Caco-2 (cell line): ENCODE results near the gene TTC7B. TPM values are rescaled to one million over a fixed set of nuclear protein-coding genes. Genes with fewer than 3 reads are reported as not detected.

ENCODE experiments used
- BruUV-seq: library from RNA; stranded (reverse); fragments of 400-500 nt; replicated peaks from 2 replicates; lab custom pipeline; 2021; lab: Mats Ljungman, UMichigan
- CTCF ChIA-PET: fragments of 300-600 bp; sonication (Branson Sonifier 250); formaldehyde crosslinking; loops from one replicate; lab custom pipeline; 2022; ENCODE audit warnings: antibody characterized with exemption; lab: Charles Lee
- POLR2A ChIA-PET: fragments of 300-600 bp; sonication (Branson Sonifier 250); formaldehyde crosslinking; loops from one replicate; lab custom pipeline; 2022; ENCODE audit warnings: antibody characterized with exemption; lab: Charles Lee
- DNase-seq, 2 experiments: peaks; one replicate each; pipeline versions ENCODE4 v3.0.0 to v3.0.0-alpha.2; 2020 to 2022
- H3K27me3 ChIP-seq: replicated peaks from 2 replicates; pipeline ENCODE4 v1.6.0; 2011; ENCODE audit warnings: low read length; ENCODE audit not compliant: control insufficient read depth, insufficient read depth
- H3K36me3 ChIP-seq: 2 replicates; pipeline ENCODE4 v1.5.1; 2011; ENCODE audit warnings: low read length; ENCODE audit not compliant: control insufficient read depth, insufficient read depth
- H3K4me1 ChIP-seq: fragments of 250-450 bp; sonication (Bioruptor Pico); 2 replicates; pipeline ENCODE4 v1.5.1; 2020; ENCODE audit warnings: mild to moderate bottlenecking
- H3K4me3 ChIP-seq: 2 replicates; pipeline ENCODE4 v1.5.1; 2011; ENCODE audit warnings: low read depth, mild to moderate bottlenecking, control low read depth, low read length
- H3K9me3 ChIP-seq: fragments of 250-450 bp; sonication (Bioruptor Pico); 2 replicates; pipeline ENCODE4 v1.5.1; 2020; ENCODE audit warnings: mild to moderate bottlenecking, moderate library complexity
- H3K27ac Mint-ChIP-seq: one replicate; pipeline ENCODE4 v1.8.0; 2022; ENCODE audit warnings: mixed read lengths; ENCODE audit not compliant: unreplicated experiment
- H3K27me3 Mint-ChIP-seq: one replicate; pipeline ENCODE4 v1.8.0; 2022; ENCODE audit warnings: mixed read lengths; ENCODE audit not compliant: insufficient read depth, unreplicated experiment
- H3K36me3 Mint-ChIP-seq: one replicate; pipeline ENCODE4 v1.8.0; 2022; ENCODE audit warnings: mild to moderate bottlenecking, mixed read lengths; ENCODE audit not compliant: insufficient read depth, unreplicated experiment
- H3K4me1 Mint-ChIP-seq: one replicate; pipeline ENCODE4 v1.8.0; 2022; ENCODE audit warnings: low read depth, mixed read lengths; ENCODE audit not compliant: unreplicated experiment
- H3K4me3 Mint-ChIP-seq: one replicate; pipeline ENCODE4 v1.8.0; 2022; ENCODE audit warnings: mild to moderate bottlenecking, moderate library complexity, mixed read lengths; ENCODE audit not compliant: unreplicated experiment
- H3K9me3 Mint-ChIP-seq: one replicate; pipeline ENCODE4 v1.8.0; 2022; ENCODE audit warnings: mixed read lengths; ENCODE audit not compliant: unreplicated experiment
- intact Hi-C: fragments of 100-400 bp; cut with micrococcal nuclease; formaldehyde crosslinking; loops from one replicate; pipeline ENCODE4 v1.10.0; 2022; ENCODE audit not compliant: unreplicated experiment
- total RNA-seq: library from RNA; stranded (reverse); gene quantifications from 2 replicates; pipeline ENCODE4 v1.2.3, GENCODE V29; 2022
- TF ChIP-seq, protein P1 (sequence below), 2 experiments: fragments of 200-600 bp in 1 of 2; IDR thresholded peaks; 1 replicate in 1 of 2; 2 replicates in 1 of 2; pipeline versions ENCODE4 v1.5.1 to v1.8.0; 2011 to 2022; ENCODE audit warnings: antibody characterized with exemption in 1 of 2, control low read depth in 1 of 2, inconsistent platforms in 1 of 2, low read depth in 1 of 2, low read length in 1 of 2, mild to moderate bottlenecking in 1 of 2, moderate library complexity in 1 of 2; ENCODE audit not compliant: insufficient read depth in 1 of 2, severe bottlenecking in 1 of 2, unreplicated experiment in 1 of 2

Gene TTC7B
- total RNA-seq, 1 experiment from 2014 or later = 28.5 TPM

GRCh38 chr14:90813442-90813841, 2.8 kb downstream of the TTC7B start:
- H3K9me3 ChIP-seq = no peaks in the 10 kb centered on the region
- TSS peak; percentile 29 for BruUV-seq
- intact Hi-C loops = no loop called here
- Mint-ChIP-seq H3K9me3 (no peaks in the 10 kb centered on the region), H3K4me1 (peaks cover 13% of the 10 kb centered on the region), H3K4me3 (no peak overlapping the region), H3K27me3 (no peaks in the 10 kb centered on the region), H3K27ac (no peak overlapping the region), H3K36me3 (no peaks in the 10 kb centered on the region)
- no peak overlapping the region for H3K4me3 ChIP-seq
- H3K27me3 ChIP-seq = no peaks in the 10 kb centered on the region
- TF ChIP-seq, protein P1, sequence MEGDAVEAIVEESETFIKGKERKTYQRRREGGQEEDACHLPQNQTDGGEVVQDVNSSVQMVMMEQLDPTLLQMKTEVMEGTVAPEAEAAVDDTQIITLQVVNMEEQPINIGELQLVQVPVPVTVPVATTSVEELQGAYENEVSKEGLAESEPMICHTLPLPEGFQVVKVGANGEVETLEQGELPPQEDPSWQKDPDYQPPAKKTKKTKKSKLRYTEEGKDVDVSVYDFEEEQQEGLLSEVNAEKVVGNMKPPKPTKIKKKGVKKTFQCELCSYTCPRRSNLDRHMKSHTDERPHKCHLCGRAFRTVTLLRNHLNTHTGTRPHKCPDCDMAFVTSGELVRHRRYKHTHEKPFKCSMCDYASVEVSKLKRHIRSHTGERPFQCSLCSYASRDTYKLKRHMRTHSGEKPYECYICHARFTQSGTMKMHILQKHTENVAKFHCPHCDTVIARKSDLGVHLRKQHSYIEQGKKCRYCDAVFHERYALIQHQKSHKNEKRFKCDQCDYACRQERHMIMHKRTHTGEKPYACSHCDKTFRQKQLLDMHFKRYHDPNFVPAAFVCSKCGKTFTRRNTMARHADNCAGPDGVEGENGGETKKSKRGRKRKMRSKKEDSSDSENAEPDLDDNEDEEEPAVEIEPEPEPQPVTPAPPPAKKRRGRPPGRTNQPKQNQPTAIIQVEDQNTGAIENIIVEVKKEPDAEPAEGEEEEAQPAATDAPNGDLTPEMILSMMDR (IDR thresholded peaks at IDR 0.05; ENCODE audit: insufficient read depth in 1 of 2, low read depth in 1 of 2, low read length in 1 of 2, severe bottlenecking in 1 of 2, unreplicated experiment in 1 of 2) = no peak
- DNase-seq = no peak
- no peaks in the 10 kb centered on the region for H3K36me3 ChIP-seq
- CTCF ChIA-PET = no interaction called here
- H3K4me1 ChIP-seq = peaks cover 6% of the 10 kb centered on the region; the same call in 1 of the 2 replicates
- POLR2A ChIA-PET = no interaction called here

GRCh38 chr14:90812109-90812508, 4.1 kb downstream of the TTC7B start:
- CTCF ChIA-PET = no interaction called here
- Histone ChIP-seq H3K4me1 (peaks cover 6% of the 10 kb centered on the region; the same call in 1 of the 2 replicates), H3K9me3 (no peaks in the 10 kb centered on the region), H3K36me3 (no peaks in the 10 kb centered on the region), H3K4me3 (no peak overlapping the region), H3K27me3 (no peaks in the 10 kb centered on the region)
- intact Hi-C loops = no loop called here
- DNase-seq = no peak
- no peaks in the 10 kb centered on the region for H3K9me3 Mint-ChIP-seq
- no peaks in the 10 kb centered on the region for H3K27me3 Mint-ChIP-seq
- H3K4me3 Mint-ChIP-seq = no peak overlapping the region
- H3K36me3 Mint-ChIP-seq = no peaks in the 10 kb centered on the region
- POLR2A ChIA-PET = no interaction called here
- TF ChIP-seq, protein P1 (IDR thresholded peaks at IDR 0.05; ENCODE audit: insufficient read depth in 1 of 2, low read depth in 1 of 2, low read length in 1 of 2, severe bottlenecking in 1 of 2, unreplicated experiment in 1 of 2) = no peak
- peaks cover 13% of the 10 kb centered on the region for H3K4me1 Mint-ChIP-seq
- no peak overlapping the region for H3K27ac Mint-ChIP-seq
- no TSS peak for BruUV-seq

- Mint-ChIP-seq H3K27me3 (no peaks in the 10 kb centered on the region), H3K4me1 (peaks cover 13% of the 10 kb centered on the region), H3K9me3 (no peaks in the 10 kb centered on the region), H3K4me3 (no peak overlapping the region), H3K36me3 (no peaks in the 10 kb centered on the region), H3K27ac (no peak overlapping the region)
- no TSS peak for BruUV-seq
- Histone ChIP-seq H3K4me1 (peaks cover 6% of the 10 kb centered on the region; the same call in 1 of the 2 replicates), H3K36me3 (no peaks in the 10 kb centered on the region), H3K4me3 (no peak overlapping the region), H3K27me3 (no peaks in the 10 kb centered on the region), H3K9me3 (no peaks in the 10 kb centered on the region)
- ChIA-PET POLR2A (no interaction called here), CTCF (no interaction called here)
- intact Hi-C loops = no loop called here
- no peak for DNase-seq
- TF ChIP-seq, protein P1 (IDR thresholded peaks at IDR 0.05; ENCODE audit: insufficient read depth in 1 of 2, low read depth in 1 of 2, low read length in 1 of 2, severe bottlenecking in 1 of 2, unreplicated experiment in 1 of 2) = no peak
Observed at GRCh38 chr14:90811641-90812040, 4.6 kb downstream of the TTC7B start.
